ENCODE results near the gene RXRA.

DNA sequence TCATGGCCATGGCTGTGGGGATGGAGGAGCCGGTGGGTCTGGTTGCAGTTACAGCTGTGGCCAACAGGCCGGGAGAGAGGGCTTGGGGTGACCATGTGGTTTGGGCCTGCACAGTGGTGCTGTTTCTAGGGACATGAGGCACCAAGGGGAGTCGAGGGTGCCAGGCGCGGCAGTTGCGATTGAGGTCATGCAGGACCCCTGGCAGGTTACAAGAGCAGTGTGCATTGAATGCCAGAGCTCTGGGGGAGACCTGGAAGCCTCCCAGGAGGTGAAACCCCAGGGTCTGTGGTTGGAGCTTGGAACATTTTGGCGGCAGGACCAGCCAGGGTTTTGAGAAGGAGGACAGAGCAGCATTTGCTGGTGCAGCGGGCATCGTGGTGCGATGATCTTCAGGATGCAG is 21.7 kb downstream of the RXRA start:
- TF ChIP-seq, protein P1, sequence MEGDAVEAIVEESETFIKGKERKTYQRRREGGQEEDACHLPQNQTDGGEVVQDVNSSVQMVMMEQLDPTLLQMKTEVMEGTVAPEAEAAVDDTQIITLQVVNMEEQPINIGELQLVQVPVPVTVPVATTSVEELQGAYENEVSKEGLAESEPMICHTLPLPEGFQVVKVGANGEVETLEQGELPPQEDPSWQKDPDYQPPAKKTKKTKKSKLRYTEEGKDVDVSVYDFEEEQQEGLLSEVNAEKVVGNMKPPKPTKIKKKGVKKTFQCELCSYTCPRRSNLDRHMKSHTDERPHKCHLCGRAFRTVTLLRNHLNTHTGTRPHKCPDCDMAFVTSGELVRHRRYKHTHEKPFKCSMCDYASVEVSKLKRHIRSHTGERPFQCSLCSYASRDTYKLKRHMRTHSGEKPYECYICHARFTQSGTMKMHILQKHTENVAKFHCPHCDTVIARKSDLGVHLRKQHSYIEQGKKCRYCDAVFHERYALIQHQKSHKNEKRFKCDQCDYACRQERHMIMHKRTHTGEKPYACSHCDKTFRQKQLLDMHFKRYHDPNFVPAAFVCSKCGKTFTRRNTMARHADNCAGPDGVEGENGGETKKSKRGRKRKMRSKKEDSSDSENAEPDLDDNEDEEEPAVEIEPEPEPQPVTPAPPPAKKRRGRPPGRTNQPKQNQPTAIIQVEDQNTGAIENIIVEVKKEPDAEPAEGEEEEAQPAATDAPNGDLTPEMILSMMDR (IDR thresholded peaks at IDR 0.05) = no peak
- TF ChIP-seq POLR2AphosphoS5 (IDR thresholded peaks at IDR 0.05; ENCODE audit: insufficient read depth in 1 of 2, low read depth in 1 of 2) = no peak

Data from vagina (tissue), 2 donors.